B cell (primary cell): ENCODE measurements around the gene KRTAP29-1.

ENCODE experiments used
- EZH2 ChIP-seq: IDR thresholded peaks from 2 replicates; pipeline ENCODE4 v1.6.1; 2012; ENCODE audit warnings: borderline replicate concordance, low read depth, mild to moderate bottlenecking, moderate library complexity, low read length; ENCODE audit not compliant: insufficient read depth, poor library complexity, severe bottlenecking
- TF ChIP-seq, protein P1 (sequence below): fragments of 200-600 bp; IDR thresholded peaks from one replicate; pipeline ENCODE4 v1.8.0; 2022; ENCODE audit warnings: antibody characterized with exemption, mild to moderate bottlenecking

DNA sequence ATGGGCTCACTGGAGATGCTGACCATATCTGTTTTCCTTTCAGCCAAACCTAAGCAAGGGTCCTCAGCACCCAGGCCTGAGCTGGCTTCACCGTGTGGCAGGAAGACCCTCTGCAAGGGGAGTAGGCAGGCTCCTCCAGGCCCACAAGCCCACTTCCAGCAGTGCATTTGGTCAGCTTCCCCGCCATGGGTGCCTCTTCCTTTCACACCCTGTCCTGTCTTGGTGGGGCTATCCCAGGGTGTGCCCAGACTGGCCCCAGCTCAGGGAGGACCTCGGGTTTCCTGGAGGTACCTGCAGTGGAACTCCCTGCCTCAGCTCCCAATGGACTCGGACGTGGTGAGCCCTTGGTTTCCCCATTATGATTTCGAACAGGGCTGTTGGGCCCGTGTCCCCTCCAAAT is 25.6 kb upstream of the KRTAP29-1 start:
- TF ChIP-seq, protein P1, sequence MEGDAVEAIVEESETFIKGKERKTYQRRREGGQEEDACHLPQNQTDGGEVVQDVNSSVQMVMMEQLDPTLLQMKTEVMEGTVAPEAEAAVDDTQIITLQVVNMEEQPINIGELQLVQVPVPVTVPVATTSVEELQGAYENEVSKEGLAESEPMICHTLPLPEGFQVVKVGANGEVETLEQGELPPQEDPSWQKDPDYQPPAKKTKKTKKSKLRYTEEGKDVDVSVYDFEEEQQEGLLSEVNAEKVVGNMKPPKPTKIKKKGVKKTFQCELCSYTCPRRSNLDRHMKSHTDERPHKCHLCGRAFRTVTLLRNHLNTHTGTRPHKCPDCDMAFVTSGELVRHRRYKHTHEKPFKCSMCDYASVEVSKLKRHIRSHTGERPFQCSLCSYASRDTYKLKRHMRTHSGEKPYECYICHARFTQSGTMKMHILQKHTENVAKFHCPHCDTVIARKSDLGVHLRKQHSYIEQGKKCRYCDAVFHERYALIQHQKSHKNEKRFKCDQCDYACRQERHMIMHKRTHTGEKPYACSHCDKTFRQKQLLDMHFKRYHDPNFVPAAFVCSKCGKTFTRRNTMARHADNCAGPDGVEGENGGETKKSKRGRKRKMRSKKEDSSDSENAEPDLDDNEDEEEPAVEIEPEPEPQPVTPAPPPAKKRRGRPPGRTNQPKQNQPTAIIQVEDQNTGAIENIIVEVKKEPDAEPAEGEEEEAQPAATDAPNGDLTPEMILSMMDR: no peak
- TF ChIP-seq EZH2: no peak
